H9 (cell line): ENCODE results near the gene MRPS6. TPM values are rescaled to one million over a fixed set of nuclear protein-coding genes. Genes with fewer than 3 reads are reported as not detected.

ENCODE experiments used
- DNase-seq: peaks from one replicate; pipeline ENCODE4 v3.0.0-alpha.2; 2017
- H2AFZ ChIP-seq: one replicate; pipeline ENCODE4 v1.6.1; 2013; ENCODE audit warnings: mild to moderate bottlenecking, low read length, control low read depth, moderate library complexity
- H2AK5ac ChIP-seq: 2 replicates; pipeline ENCODE4 v1.6.1; 2013; ENCODE audit warnings: low read length, control low read depth, mixed read lengths; ENCODE audit not compliant: insufficient read length
- H2BK120ac ChIP-seq: one replicate; pipeline ENCODE4 v1.6.1; 2013; ENCODE audit warnings: low read depth, mild to moderate bottlenecking, low read length, control low read depth, inconsistent platforms; ENCODE audit not compliant: poor library complexity, severe bottlenecking
- H2BK12ac ChIP-seq: 2 replicates; pipeline ENCODE4 v1.6.1; 2013; ENCODE audit warnings: low read length, control low read depth, mixed read lengths, low read depth; ENCODE audit not compliant: insufficient read length
- H2BK15ac ChIP-seq: 2 replicates; pipeline ENCODE4 v1.6.1; 2013; ENCODE audit warnings: low read depth, low read length, control low read depth
- H2BK20ac ChIP-seq: one replicate; pipeline ENCODE4 v1.6.1; 2013; ENCODE audit warnings: low read depth, mild to moderate bottlenecking, low read length, control low read depth, inconsistent platforms; ENCODE audit not compliant: poor library complexity, severe bottlenecking
- H2BK5ac ChIP-seq: 2 replicates; pipeline ENCODE4 v1.6.1; 2013; ENCODE audit warnings: low read length, control low read depth, mixed read lengths; ENCODE audit not compliant: insufficient read length
- H3K14ac ChIP-seq: 2 replicates; pipeline ENCODE4 v1.6.1; 2013; ENCODE audit warnings: low read length, control low read depth; ENCODE audit not compliant: insufficient read depth
- H3K18ac ChIP-seq: 2 replicates; pipeline ENCODE4 v1.6.1; 2013; ENCODE audit warnings: low read depth, mild to moderate bottlenecking, mixed read lengths, low read length, control low read depth; ENCODE audit not compliant: insufficient read length
- H3K23ac ChIP-seq: 2 replicates; pipeline ENCODE4 v1.6.1; 2013; ENCODE audit warnings: low read length, control low read depth, mixed read lengths, low read depth; ENCODE audit not compliant: insufficient read length
- H3K23me2 ChIP-seq: 2 replicates; pipeline ENCODE4 v1.6.1; 2013; ENCODE audit warnings: low read depth, mild to moderate bottlenecking, mixed read lengths, low read length, control low read depth; ENCODE audit not compliant: insufficient read length, poor library complexity, severe bottlenecking
- H3K27ac ChIP-seq: 2 replicates; pipeline ENCODE4 v1.5.1; 2013; ENCODE audit warnings: low read length, control low read depth, mixed read lengths, low read depth; ENCODE audit not compliant: insufficient read length
- H3K27me3 ChIP-seq: 2 replicates; pipeline ENCODE4 v1.6.1; 2013; ENCODE audit warnings: low read length, control low read depth, inconsistent platforms; ENCODE audit not compliant: insufficient read depth
- H3K4ac ChIP-seq: 2 replicates; pipeline ENCODE4 v1.6.1; 2013; ENCODE audit warnings: low read depth, mild to moderate bottlenecking, control low read depth, inconsistent platforms, low read length, moderate library complexity
- H3K4me1 ChIP-seq: 2 replicates; pipeline ENCODE4 v1.6.1; 2013; ENCODE audit warnings: low read length, control low read depth, inconsistent platforms; ENCODE audit not compliant: insufficient read depth
- H3K4me2 ChIP-seq: 2 replicates; pipeline ENCODE4 v1.6.1; 2013; ENCODE audit warnings: low read length, control low read depth, mixed read lengths; ENCODE audit not compliant: insufficient read length, insufficient read depth
- H3K56ac ChIP-seq: 2 replicates; pipeline ENCODE4 v1.6.1; 2013; ENCODE audit warnings: low read depth, mild to moderate bottlenecking, mixed read lengths, low read length, control low read depth; ENCODE audit not compliant: insufficient read length
- H3K79me1 ChIP-seq: 2 replicates; pipeline ENCODE4 v1.6.1; 2013; ENCODE audit warnings: low read depth, mild to moderate bottlenecking, moderate library complexity, low read length, control low read depth, inconsistent platforms; ENCODE audit not compliant: insufficient read depth, poor library complexity, severe bottlenecking
- H3K79me2 ChIP-seq: 2 replicates; pipeline ENCODE4 v1.6.1; 2013; ENCODE audit warnings: low read length, control low read depth, inconsistent platforms; ENCODE audit not compliant: insufficient read depth
- H3K9ac ChIP-seq: 2 replicates; pipeline ENCODE4 v1.6.1; 2013; ENCODE audit warnings: low read length, control low read depth, mixed read lengths; ENCODE audit not compliant: insufficient read length; ENCODE audit errors: extremely low read depth
- H3K9me3 ChIP-seq: one replicate; pipeline ENCODE4 v1.6.1; 2013; ENCODE audit warnings: low read depth, low read length, inconsistent platforms; ENCODE audit not compliant: control insufficient read depth
- H3T11ph ChIP-seq: one replicate; pipeline ENCODE4 v1.6.1; 2013; ENCODE audit warnings: mild to moderate bottlenecking, low read length, control low read depth, inconsistent platforms
- H4K20me1 ChIP-seq: one replicate; pipeline ENCODE4 v1.6.1; 2013; ENCODE audit not compliant: control insufficient read depth, insufficient read length, insufficient read depth
- H4K5ac ChIP-seq: 2 replicates; pipeline ENCODE4 v1.6.1; 2013; ENCODE audit warnings: low read depth, mild to moderate bottlenecking, mixed read lengths, low read length, control low read depth; ENCODE audit not compliant: insufficient read length
- H4K8ac ChIP-seq: replicated peaks from 2 replicates; pipeline ENCODE4 v1.6.1; 2013; ENCODE audit warnings: low read length, control low read depth, mixed read lengths, low read depth; ENCODE audit not compliant: insufficient read length
- H4K91ac ChIP-seq: 2 replicates; pipeline ENCODE4 v1.6.1; 2013; ENCODE audit warnings: low read depth, mild to moderate bottlenecking, moderate library complexity, mixed read lengths, low read length, control low read depth; ENCODE audit not compliant: insufficient read length
- H3K27ac Mint-ChIP-seq, 3 experiments: 2 replicates in 2 of 3; 3 replicates in 1 of 3; pipeline ENCODE4 v1.8.0; 2020 to 2021; ENCODE audit warnings: mixed read lengths in 3 of 3, mild to moderate bottlenecking in 1 of 3, moderate library complexity in 1 of 3
- H3K27me3 Mint-ChIP-seq: 2 replicates; pipeline ENCODE4 v1.8.0; 2021; ENCODE audit warnings: low read depth, mild to moderate bottlenecking, moderate library complexity, mixed read lengths
- H3K36me3 Mint-ChIP-seq, 3 experiments: 2 replicates in 2 of 3; 3 replicates in 1 of 3; pipeline ENCODE4 v1.8.0; 2020 to 2021; ENCODE audit warnings: low read depth in 3 of 3, mixed read lengths in 3 of 3; ENCODE audit not compliant: insufficient read depth in 1 of 3
- H3K4me1 Mint-ChIP-seq, 2 experiments: 2 replicates each; pipeline ENCODE4 v1.8.0; 2020; ENCODE audit warnings: mixed read lengths in 2 of 2
- H3K4me3 Mint-ChIP-seq, 2 experiments: 2 replicates in 1 of 2; 3 replicates in 1 of 2; pipeline ENCODE4 v1.8.0; 2020 to 2021; ENCODE audit warnings: mild to moderate bottlenecking in 2 of 2, mixed read lengths in 2 of 2, moderate library complexity in 1 of 2
- H3K9me3 Mint-ChIP-seq, 2 experiments: 2 replicates in 1 of 2; 3 replicates in 1 of 2; pipeline ENCODE4 v1.8.0; 2020; ENCODE audit warnings: mild to moderate bottlenecking in 2 of 2, mixed read lengths in 2 of 2, moderate library complexity in 1 of 2
- WGBS: extraction: QIAGEN DNeasy Blood & Tissue Kit; methylation state at CpG from one replicate; pipeline ENCODE4 v1.1.7; 2013; ENCODE audit warnings: missing lambda C conversion rate, low lambda C conversion rate, mixed read lengths; ENCODE audit not compliant: insufficient read length; ENCODE audit errors: extremely low coverage; 5-methylcytosine and 5-hydroxymethylcytosine counted together
- total RNA-seq: library from RNA; stranded (reverse); gene quantifications from 2 replicates; pipeline ENCODE4 v1.2.1, GENCODE V29; 2021
- TF ChIP-seq, protein P1 (sequence below): fragments of 200-600 bp; sonication (generic); conservative IDR thresholded peaks from 3 replicates; pipeline ENCODE4 v1.8.0; 2021; ENCODE audit warnings: antibody characterized with exemption, mild to moderate bottlenecking

Gene MRPS6
- total RNA-seq, 1 experiment from 2014 or later, result 83.2 TPM

DNA sequence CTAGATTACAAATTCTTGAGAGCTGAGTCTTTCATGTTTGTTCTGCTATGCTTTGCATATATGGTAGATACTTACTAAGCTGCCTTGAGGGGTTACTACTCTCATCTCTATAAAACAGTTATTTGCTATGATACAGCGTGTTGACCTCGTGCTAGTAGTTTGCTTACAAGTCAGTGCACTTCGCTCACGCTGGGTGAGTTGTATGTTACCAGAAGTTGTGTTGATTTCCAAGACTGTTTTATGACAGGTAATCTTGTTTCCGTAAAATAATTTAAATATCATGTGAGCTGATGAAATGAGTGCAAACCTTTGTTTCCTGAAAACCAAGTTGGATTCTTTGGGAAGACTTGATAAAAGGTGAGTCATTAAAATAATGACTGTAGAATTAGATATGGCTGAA is 7.3 kb downstream of the MRPS6 start:
- Histone ChIP-seq H3K9ac (no peak overlapping the region), H2BK5ac (no peak overlapping the region), H3K23ac (no peak overlapping the region), H3K14ac (no peak overlapping the region), H4K5ac (no peak overlapping the region), H2AK5ac (no peak overlapping the region), H2BK15ac (no peak overlapping the region), H2BK12ac (no peak overlapping the region), H2BK120ac (no peak overlapping the region), H3K23me2 (no peaks in the 10 kb centered on the region), H3K18ac (no peak overlapping the region), H4K91ac (no peak overlapping the region), H3K9me3 (no peaks in the 10 kb centered on the region), H3K79me2 (peaks cover 26% of the 10 kb centered on the region; the same call in 1 of the 2 replicates), H3K27me3 (no peaks in the 10 kb centered on the region), H3K79me1 (peaks cover 7% of the 10 kb centered on the region), H3T11ph (no peak overlapping the region), H3K4me2 (no peak overlapping the region), H4K8ac (no peak overlapping the region), H3K56ac (no peak overlapping the region), H3K4ac (no peak overlapping the region), H2BK20ac (no peak overlapping the region), H4K20me1 (no peaks in the 10 kb centered on the region), H2AFZ (no peak overlapping the region), H3K4me1 (peaks cover 8% of the 10 kb centered on the region), H3K27ac (no peak overlapping the region)
- Mint-ChIP-seq H3K27ac (no peak overlapping the region; a peak in 1 of 7 replicates), H3K4me3 (no peak overlapping the region), H3K36me3 (peaks cover 3 to 23% (median 13%) of the 10 kb centered on the region in 3 experiments; a peak in 6 of 7 replicates), H3K4me1 (peaks cover 43 to 58% of the 10 kb centered on the region in 2 experiments), H3K9me3 (no peaks in the 10 kb centered on the region), H3K27me3 (no peaks in the 10 kb centered on the region)
- TF ChIP-seq, protein P1, sequence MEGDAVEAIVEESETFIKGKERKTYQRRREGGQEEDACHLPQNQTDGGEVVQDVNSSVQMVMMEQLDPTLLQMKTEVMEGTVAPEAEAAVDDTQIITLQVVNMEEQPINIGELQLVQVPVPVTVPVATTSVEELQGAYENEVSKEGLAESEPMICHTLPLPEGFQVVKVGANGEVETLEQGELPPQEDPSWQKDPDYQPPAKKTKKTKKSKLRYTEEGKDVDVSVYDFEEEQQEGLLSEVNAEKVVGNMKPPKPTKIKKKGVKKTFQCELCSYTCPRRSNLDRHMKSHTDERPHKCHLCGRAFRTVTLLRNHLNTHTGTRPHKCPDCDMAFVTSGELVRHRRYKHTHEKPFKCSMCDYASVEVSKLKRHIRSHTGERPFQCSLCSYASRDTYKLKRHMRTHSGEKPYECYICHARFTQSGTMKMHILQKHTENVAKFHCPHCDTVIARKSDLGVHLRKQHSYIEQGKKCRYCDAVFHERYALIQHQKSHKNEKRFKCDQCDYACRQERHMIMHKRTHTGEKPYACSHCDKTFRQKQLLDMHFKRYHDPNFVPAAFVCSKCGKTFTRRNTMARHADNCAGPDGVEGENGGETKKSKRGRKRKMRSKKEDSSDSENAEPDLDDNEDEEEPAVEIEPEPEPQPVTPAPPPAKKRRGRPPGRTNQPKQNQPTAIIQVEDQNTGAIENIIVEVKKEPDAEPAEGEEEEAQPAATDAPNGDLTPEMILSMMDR, result no peak
- WGBS, result no CpG with 5 or more reads among the region's 5 CpGs
- DNase-seq, result no peak
